ENCODE results near the gene MRPS14. TPM values are rescaled to one million over a fixed set of nuclear protein-coding genes. Genes with fewer than 3 reads are reported as not detected.

The MRPS14 gene
- total RNA-seq, 2 donors from 2014 or later: 30.4 to 36.2 TPM

DNA sequence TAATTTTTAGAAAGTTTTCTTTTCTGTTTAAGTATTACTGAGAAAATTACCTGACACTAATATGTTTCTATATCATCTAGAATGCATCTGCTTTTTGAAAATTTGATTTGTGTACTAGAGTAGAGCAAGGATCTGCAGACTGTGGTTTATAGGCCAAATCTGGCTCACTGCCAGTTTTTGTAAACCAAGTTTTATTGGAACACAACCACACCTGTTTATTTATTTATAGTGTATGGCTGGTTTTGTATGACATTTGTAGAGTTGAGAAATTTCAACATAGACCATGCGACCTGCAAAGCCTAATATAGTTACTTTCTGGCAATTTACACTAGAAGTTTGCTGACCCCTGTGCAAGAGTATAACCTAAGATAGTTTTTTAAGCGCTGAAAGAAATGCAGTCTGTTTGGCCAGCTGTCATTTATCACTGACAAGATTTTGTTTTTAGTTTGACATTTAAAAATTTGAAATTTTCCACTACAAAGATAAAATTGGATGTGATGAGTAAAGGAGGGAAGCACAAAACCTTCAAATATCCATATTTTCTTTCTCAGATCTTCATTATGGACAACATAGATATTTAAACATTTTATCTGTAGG, 59.6 kb downstream of the MRPS14 start:
- H3K9me3 ChIP-seq: no peaks in the 10 kb centered on the region
- no peak overlapping the region for H3K9ac ChIP-seq (ENCODE audit: low read depth in 2 of 2, low read length in 2 of 2)
- peak; percentile 77 for DNase-seq
- TF ChIP-seq, protein P1, sequence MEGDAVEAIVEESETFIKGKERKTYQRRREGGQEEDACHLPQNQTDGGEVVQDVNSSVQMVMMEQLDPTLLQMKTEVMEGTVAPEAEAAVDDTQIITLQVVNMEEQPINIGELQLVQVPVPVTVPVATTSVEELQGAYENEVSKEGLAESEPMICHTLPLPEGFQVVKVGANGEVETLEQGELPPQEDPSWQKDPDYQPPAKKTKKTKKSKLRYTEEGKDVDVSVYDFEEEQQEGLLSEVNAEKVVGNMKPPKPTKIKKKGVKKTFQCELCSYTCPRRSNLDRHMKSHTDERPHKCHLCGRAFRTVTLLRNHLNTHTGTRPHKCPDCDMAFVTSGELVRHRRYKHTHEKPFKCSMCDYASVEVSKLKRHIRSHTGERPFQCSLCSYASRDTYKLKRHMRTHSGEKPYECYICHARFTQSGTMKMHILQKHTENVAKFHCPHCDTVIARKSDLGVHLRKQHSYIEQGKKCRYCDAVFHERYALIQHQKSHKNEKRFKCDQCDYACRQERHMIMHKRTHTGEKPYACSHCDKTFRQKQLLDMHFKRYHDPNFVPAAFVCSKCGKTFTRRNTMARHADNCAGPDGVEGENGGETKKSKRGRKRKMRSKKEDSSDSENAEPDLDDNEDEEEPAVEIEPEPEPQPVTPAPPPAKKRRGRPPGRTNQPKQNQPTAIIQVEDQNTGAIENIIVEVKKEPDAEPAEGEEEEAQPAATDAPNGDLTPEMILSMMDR (IDR thresholded peaks at IDR 0.05): no peak
- no peaks in the 10 kb centered on the region for H3K36me3 ChIP-seq
- no peaks in the 10 kb centered on the region for H3K27me3 ChIP-seq
- intact Hi-C loops (cut with DNase I): no loop called here
- peak overlapping the region; percentile 62 for H3K27ac ChIP-seq
- no peak overlapping the region for H3K4me3 ChIP-seq
- peaks cover 17% of the 10 kb centered on the region for H3K4me1 ChIP-seq

Other genes starting within 250 kb of the MRPS14 start
- 100 to 1,000 TPM in 1 of 2 donors, 10 to 100 TPM in 1; 66.9 to 182 TPM for gene CACYBP, start 23.5 kb downstream of the MRPS14 start, total RNA-seq
- gene TNN, start 44.4 kb upstream of the MRPS14 start, total RNA-seq: under 1 TPM; 0.07 to 0.13 TPM
- gene KIAA0040, start 169.4 kb upstream of the MRPS14 start, total RNA-seq: 10 to 100 TPM; 14.0 to 23.7 TPM

Measured in colonic mucosa (tissue), 4 donors.